Thymus (tissue), 11 donors: ENCODE measurements around the gene ATP6V0C. TPM values are rescaled to one million over a fixed set of nuclear protein-coding genes. Genes with fewer than 3 reads are reported as not detected.

ENCODE experiments used
- DNase-seq, 9 donors: peaks; one replicate each; pipeline ENCODE4 v3.0.0-alpha.2; 2013; ENCODE audit warnings: low spot score in 9 of 9, low read depth in 6 of 9, missing footprints in 1 of 9
- H3K27ac ChIP-seq, 2 donors: one replicate each; pipeline ENCODE4 v1.5.1; 2013; ENCODE audit warnings: control low read depth in 1 of 2, low read depth in 1 of 2, low read length in 1 of 2, mild to moderate bottlenecking in 1 of 2, moderate library complexity in 1 of 2
- H3K27me3 ChIP-seq, 2 donors: one replicate each; pipeline ENCODE4 v1.5.1; 2013; ENCODE audit warnings: low read length in 1 of 2; ENCODE audit not compliant: control insufficient read depth in 2 of 2, insufficient read depth in 1 of 2
- H3K36me3 ChIP-seq, 2 donors: one replicate each; pipeline ENCODE4 v1.5.1; 2013; ENCODE audit warnings: low read length in 1 of 2, mild to moderate bottlenecking in 1 of 2, moderate library complexity in 1 of 2; ENCODE audit not compliant: control insufficient read depth in 2 of 2, insufficient read depth in 2 of 2
- H3K4me1 ChIP-seq, 2 donors: one replicate each; pipeline ENCODE4 v1.5.1; 2013; ENCODE audit warnings: low read length in 2 of 2; ENCODE audit not compliant: control insufficient read depth in 2 of 2, insufficient read depth in 2 of 2
- H3K4me3 ChIP-seq, 2 donors: one replicate each; pipeline ENCODE4 v1.5.1; 2013; ENCODE audit warnings: low read length in 2 of 2, control low read depth in 1 of 2, mild to moderate bottlenecking in 1 of 2
- H3K9me3 ChIP-seq, 2 donors: one replicate each; pipeline ENCODE4 v1.5.1; 2013; ENCODE audit warnings: low read length in 1 of 2, mild to moderate bottlenecking in 1 of 2; ENCODE audit not compliant: control insufficient read depth in 2 of 2, insufficient read depth in 1 of 2
- WGBS: extraction: QIAGEN DNeasy Blood & Tissue Kit; methylation state at CpG from one replicate; pipeline ENCODE4 v1.1.7; 2013; 5-methylcytosine and 5-hydroxymethylcytosine counted together
- polyA plus RNA-seq: library from polyadenylated mRNA; stranded (reverse); fragments of 200-250 nt; gene quantifications from one replicate; pipeline ENCODE4 v1.2.3, GENCODE V29; 2013
- total RNA-seq: library from RNA; stranded (reverse); fragments of 120-200 nt; gene quantifications from one replicate; pipeline ENCODE4 v1.2.4, GENCODE V29; 2013
- donor health status: healthy.

The ATP6V0C gene
- total and polyA plus RNA-seq, 2 donors = 11.0 to 103 TPM

- Histone ChIP-seq H3K36me3 (no peaks in the 10 kb centered on the region), H3K4me1 (peaks cover 18 to 48% of the 10 kb centered on the region in 2 donors), H3K9me3 (no peaks in the 10 kb centered on the region), H3K27ac (peak overlapping the region in 1 of 2 donors; percentile 64), H3K27me3 (peaks cover 69 to 71% of the 10 kb centered on the region in 2 donors), H3K4me3 (no peak overlapping the region)
- WGBS = 22% methylated on average over 14 of the region's 14 CpGs
- DNase-seq = peak in 1 of 9 donors; percentile 31
Measured at GRCh38 chr16:2468725-2469398, 44.9 kb upstream of the ATP6V0C start.

- Histone ChIP-seq H3K9me3 (no peaks in the 10 kb centered on the region), H3K36me3 (no peaks in the 10 kb centered on the region), H3K27ac (peak overlapping the region in 1 of 2 donors; percentile 64), H3K4me3 (no peak overlapping the region), H3K27me3 (peaks cover 74 to 78% of the 10 kb centered on the region in 2 donors), H3K4me1 (peaks cover 18 to 53% of the 10 kb centered on the region in 2 donors)
- no peak for DNase-seq
- WGBS = 71% methylated on average over 16 of the region's 16 CpGs
Measured at GRCh38 chr16:2469399-2470233, 44.1 kb upstream of the ATP6V0C start.

GRCh38 chr16:2470234-2470601, 43.5 kb upstream of the ATP6V0C start:
- WGBS = 89% methylated on average over 7 of the region's 7 CpGs
- H3K27me3 ChIP-seq = peaks cover 76 to 80% of the 10 kb centered on the region in 2 donors
- no peaks in the 10 kb centered on the region for H3K9me3 ChIP-seq
- H3K27ac ChIP-seq = no peak overlapping the region
- peaks cover 18 to 54% of the 10 kb centered on the region in 2 donors for H3K4me1 ChIP-seq
- H3K36me3 ChIP-seq = no peaks in the 10 kb centered on the region
- no peak for DNase-seq
- H3K4me3 ChIP-seq = no peak overlapping the region

- peak overlapping the region in 1 of 2 donors; percentile 19 for H3K4me3 ChIP-seq
- H3K27ac ChIP-seq = peak overlapping the region in 1 of 2 donors; percentile 8
- H3K27me3 ChIP-seq = peaks cover 80 to 82% of the 10 kb centered on the region in 2 donors
- 54% methylated on average over 9 of the region's 9 CpGs for WGBS
- DNase-seq = peak in 1 of 9 donors; percentile 24
- H3K36me3 ChIP-seq = no peaks in the 10 kb centered on the region
- H3K9me3 ChIP-seq = no peaks in the 10 kb centered on the region
- peaks cover 19 to 56% of the 10 kb centered on the region in 2 donors for H3K4me1 ChIP-seq
Measured at GRCh38 chr16:2470603-2471015, 43.1 kb upstream of the ATP6V0C start.

GRCh38 chr16:2471016-2471652, 42.6 kb upstream of the ATP6V0C start, which contains the start of gene NTN3:
Gene NTN3, plus strand, starts transcription at chr16:2471297. Its CDS starts 405 bp downstream, at chr16:2471702.
- Histone ChIP-seq H3K36me3 (no peaks in the 10 kb centered on the region), H3K9me3 (no peaks in the 10 kb centered on the region), H3K27ac (peak within 1 kb of the TSS in 1 of 2 donors; percentile 8), H3K27me3 (peaks cover 85 to 87% of the 10 kb centered on the region in 2 donors), H3K4me3 (peak within 1 kb of the TSS in 1 of 2 donors; percentile 19), H3K4me1 (peaks cover 23 to 61% of the 10 kb centered on the region in 2 donors)
- WGBS = 2% methylated on average over 59 of the region's 59 CpGs
- DNase-seq = peak in 1 of 9 donors; percentile 26

GRCh38 chr16:2471653-2472487, 41.9 kb upstream of the ATP6V0C start:
- H3K4me3 ChIP-seq = peak overlapping the region in 1 of 2 donors; percentile 19
- WGBS = 36% methylated on average over 61 of the region's 61 CpGs
- DNase-seq = no peak
- H3K9me3 ChIP-seq = no peaks in the 10 kb centered on the region
- H3K4me1 ChIP-seq = peaks cover 23 to 66% of the 10 kb centered on the region in 2 donors
- H3K27ac ChIP-seq = no peak overlapping the region
- peaks cover 88 to 90% of the 10 kb centered on the region in 2 donors for H3K27me3 ChIP-seq
- H3K36me3 ChIP-seq = no peaks in the 10 kb centered on the region

GRCh38 chr16:2472488-2472864, 41.3 kb upstream of the ATP6V0C start:
- DNase-seq = no peak
- Histone ChIP-seq H3K36me3 (no peaks in the 10 kb centered on the region), H3K9me3 (no peaks in the 10 kb centered on the region), H3K27ac (no peak overlapping the region), H3K4me3 (no peak overlapping the region), H3K27me3 (peaks cover 82 to 85% of the 10 kb centered on the region in 2 donors), H3K4me1 (peaks cover 23 to 60% of the 10 kb centered on the region in 2 donors)
- WGBS = 97% methylated on average over 27 of the region's 27 CpGs

- 91% methylated on average over 14 of the region's 14 CpGs for WGBS
- Histone ChIP-seq H3K27me3 (peaks cover 78 to 80% of the 10 kb centered on the region in 2 donors), H3K4me1 (peaks cover 18 to 60% of the 10 kb centered on the region in 2 donors), H3K27ac (no peak overlapping the region), H3K36me3 (no peaks in the 10 kb centered on the region), H3K9me3 (no peaks in the 10 kb centered on the region), H3K4me3 (no peak overlapping the region)
- no peak for DNase-seq
Measured at GRCh38 chr16:2472885-2473445, 40.8 kb upstream of the ATP6V0C start.
